GM12892 (cell line): ENCODE results near the gene RAD51AP2.

Experiments
- POLR2A ChIP-seq: IDR thresholded peaks from 2 replicates; pipeline ENCODE4 v1.6.1; 2011; ENCODE audit warnings: low read depth, low read length, control low read depth
- POLR2AphosphoS5 ChIP-seq: IDR thresholded peaks from 2 replicates; pipeline ENCODE4 v1.6.1; 2011; ENCODE audit warnings: low read depth, low read length, control low read depth
- TAF1 ChIP-seq: IDR thresholded peaks from 2 replicates; pipeline ENCODE4 v1.6.1; 2011; ENCODE audit warnings: low read depth, mild to moderate bottlenecking, control low read depth, low read length, borderline replicate concordance

GRCh38 chr2:17544256-17544655, 26.0 kb upstream of the RAD51AP2 start:
- TF ChIP-seq POLR2A (no peak), POLR2AphosphoS5 (no peak), TAF1 (no peak)
